ENCODE measurements around the gene MAP2K5.

The MAP2K5 gene

DNA sequence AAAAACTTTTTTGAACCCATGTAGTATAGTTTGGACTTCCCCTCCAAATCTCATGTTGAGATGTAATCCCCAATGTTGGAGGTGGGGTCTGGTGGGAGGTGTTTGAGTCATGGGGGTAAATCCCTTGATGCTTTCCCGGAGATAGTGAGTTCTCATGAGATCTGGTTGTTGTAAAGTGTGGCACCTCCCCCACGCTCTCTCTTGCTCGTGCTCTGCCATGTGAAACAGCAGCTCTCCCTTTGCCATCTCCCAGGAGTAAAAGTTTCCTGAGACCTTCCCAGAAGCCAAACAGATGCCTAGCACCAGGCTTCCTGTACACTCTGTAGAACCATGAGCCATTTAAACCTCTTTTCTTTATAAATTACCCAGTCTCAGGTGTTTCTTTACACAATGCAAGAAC, 313.3 kb downstream of the MAP2K5 start:
- DNase-seq (ENCODE audit: extremely low read depth, low read depth) = no peak
- H3K4me3 ChIP-seq (replicated peaks; ENCODE audit: low read depth, low read length) = no peak overlapping the region
- TF ChIP-seq, protein P1, sequence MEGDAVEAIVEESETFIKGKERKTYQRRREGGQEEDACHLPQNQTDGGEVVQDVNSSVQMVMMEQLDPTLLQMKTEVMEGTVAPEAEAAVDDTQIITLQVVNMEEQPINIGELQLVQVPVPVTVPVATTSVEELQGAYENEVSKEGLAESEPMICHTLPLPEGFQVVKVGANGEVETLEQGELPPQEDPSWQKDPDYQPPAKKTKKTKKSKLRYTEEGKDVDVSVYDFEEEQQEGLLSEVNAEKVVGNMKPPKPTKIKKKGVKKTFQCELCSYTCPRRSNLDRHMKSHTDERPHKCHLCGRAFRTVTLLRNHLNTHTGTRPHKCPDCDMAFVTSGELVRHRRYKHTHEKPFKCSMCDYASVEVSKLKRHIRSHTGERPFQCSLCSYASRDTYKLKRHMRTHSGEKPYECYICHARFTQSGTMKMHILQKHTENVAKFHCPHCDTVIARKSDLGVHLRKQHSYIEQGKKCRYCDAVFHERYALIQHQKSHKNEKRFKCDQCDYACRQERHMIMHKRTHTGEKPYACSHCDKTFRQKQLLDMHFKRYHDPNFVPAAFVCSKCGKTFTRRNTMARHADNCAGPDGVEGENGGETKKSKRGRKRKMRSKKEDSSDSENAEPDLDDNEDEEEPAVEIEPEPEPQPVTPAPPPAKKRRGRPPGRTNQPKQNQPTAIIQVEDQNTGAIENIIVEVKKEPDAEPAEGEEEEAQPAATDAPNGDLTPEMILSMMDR (IDR thresholded peaks at IDR 0.05; ENCODE audit: low read depth, low read length, missing control alignments) = no peak
